OCI-LY3 (cell line): ENCODE measurements around the gene NOBOX.

Experiments
- EZH2phosphoT487 ChIP-seq: fragments of 200-600 bp; shearing (Covaris generic); IDR thresholded peaks from 2 replicates; pipeline ENCODE4 v1.6.1; 2018; ENCODE audit warnings: antibody characterized with exemption, mixed run types, low read depth
- TF ChIP-seq, protein P1 (sequence below): fragments of 200-600, 300-600 bp; sonication (generic); IDR thresholded peaks from 2 replicates; pipeline ENCODE4 v1.5.1; 2014; ENCODE audit warnings: antibody characterized with exemption, low read length, low read depth

GRCh38 chr7:144379776-144380384 is 23.6 kb downstream of the NOBOX start:
- TF ChIP-seq, protein P1, sequence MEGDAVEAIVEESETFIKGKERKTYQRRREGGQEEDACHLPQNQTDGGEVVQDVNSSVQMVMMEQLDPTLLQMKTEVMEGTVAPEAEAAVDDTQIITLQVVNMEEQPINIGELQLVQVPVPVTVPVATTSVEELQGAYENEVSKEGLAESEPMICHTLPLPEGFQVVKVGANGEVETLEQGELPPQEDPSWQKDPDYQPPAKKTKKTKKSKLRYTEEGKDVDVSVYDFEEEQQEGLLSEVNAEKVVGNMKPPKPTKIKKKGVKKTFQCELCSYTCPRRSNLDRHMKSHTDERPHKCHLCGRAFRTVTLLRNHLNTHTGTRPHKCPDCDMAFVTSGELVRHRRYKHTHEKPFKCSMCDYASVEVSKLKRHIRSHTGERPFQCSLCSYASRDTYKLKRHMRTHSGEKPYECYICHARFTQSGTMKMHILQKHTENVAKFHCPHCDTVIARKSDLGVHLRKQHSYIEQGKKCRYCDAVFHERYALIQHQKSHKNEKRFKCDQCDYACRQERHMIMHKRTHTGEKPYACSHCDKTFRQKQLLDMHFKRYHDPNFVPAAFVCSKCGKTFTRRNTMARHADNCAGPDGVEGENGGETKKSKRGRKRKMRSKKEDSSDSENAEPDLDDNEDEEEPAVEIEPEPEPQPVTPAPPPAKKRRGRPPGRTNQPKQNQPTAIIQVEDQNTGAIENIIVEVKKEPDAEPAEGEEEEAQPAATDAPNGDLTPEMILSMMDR, result no peak
- no peak for TF ChIP-seq EZH2phosphoT487
